Stimulated activated CD8-positive, alpha-beta memory T cell treated with anti-CD3 and anti-CD28 coated beads, Interleukin-4, amount 100 ng/mL, for 1 hour (primary cell): ENCODE data around the gene GRB10.
"Not testable (repeated sequence)": the region's sequence is repeated elsewhere in the genome, so short reads cannot be mapped to it uniquely, and the experiment has no call there.

Experiments used
- DNase-seq, 2 donors: peaks; one replicate each; pipeline ENCODE4 v3.0.0-alpha.2; 2020; ENCODE audit warnings: low read depth in 2 of 2, low spot score in 1 of 2

GRB10 gene

DNA sequence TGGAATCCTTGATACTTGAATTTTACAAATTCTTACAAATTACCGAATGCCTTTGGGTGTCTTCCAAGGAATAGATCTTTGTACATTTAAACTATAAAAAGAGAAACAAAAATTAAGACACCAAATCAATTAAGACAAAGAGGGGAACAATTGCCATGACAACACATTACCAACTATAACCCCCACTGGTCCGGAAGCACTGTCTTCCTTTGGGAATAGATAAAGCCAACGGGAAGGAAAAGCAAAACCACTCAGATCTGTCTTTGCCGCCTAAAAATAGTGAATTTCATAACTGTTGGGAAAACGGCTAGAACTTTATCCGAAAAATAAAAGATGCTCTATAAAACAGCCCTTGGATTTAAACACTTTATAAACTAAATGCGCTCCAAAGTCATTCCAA, 37.4 kb downstream of the GRB10 start:
- no peak for DNase-seq

DNA sequence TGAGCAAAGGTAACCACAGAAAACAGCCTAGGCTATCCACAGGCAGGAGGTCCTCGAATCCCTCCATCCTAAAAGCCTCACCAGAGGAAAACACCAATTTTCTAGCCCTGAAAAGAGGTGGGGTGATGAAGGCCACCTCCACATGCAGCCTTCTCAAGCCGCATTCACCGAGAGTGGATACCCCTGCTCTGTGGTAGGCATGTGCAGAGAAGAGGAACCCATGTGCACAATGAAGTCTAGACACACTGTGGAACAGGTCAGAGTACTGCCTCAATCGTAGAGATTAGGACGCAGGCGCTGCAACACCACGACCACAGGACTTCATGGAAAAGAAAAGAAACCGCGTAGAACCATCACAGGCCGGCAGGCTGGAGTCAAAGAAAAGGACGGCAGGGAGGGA, 38.8 kb downstream of the GRB10 start:
- DNase-seq = no peak

DNA sequence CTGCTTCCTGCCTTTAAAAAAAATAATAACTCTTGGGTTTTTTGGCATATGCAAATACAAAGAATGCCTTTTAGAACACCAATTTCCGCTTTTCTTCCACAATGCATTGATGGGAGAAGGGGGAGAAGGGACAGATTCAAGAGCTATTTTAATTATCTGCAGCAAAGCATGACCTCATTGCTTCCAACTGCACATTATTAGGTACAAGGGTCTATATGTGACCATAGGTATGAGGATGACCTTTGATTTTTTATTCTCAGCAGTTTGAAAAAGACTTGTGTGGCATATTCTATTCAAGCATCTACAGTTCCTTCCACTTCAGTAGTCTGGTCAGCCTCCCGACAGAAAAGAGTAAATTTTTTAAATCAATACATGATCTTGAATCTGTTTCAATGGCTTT, 39.7 kb downstream of the GRB10 start:
- no peak for DNase-seq

DNA sequence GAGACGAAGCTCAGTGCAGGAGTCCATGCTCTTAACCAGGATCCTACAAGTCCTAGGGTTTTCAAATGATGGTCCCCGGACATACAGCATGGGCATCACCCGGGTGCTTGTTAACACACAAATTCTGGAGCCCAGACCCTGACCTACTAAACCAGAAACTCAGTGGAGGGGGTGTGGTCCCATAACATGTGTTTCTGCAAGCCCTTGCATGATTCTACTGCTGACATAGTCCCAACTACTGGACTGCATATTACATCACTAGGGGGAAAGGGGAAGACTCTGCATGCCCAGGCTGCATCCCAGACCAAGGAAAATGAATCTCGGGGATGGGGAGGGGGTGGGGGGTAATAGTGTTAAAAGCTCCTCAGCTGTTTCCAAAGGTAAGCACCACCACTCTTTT, 40.3 kb downstream of the GRB10 start:
- no peak for DNase-seq

DNA sequence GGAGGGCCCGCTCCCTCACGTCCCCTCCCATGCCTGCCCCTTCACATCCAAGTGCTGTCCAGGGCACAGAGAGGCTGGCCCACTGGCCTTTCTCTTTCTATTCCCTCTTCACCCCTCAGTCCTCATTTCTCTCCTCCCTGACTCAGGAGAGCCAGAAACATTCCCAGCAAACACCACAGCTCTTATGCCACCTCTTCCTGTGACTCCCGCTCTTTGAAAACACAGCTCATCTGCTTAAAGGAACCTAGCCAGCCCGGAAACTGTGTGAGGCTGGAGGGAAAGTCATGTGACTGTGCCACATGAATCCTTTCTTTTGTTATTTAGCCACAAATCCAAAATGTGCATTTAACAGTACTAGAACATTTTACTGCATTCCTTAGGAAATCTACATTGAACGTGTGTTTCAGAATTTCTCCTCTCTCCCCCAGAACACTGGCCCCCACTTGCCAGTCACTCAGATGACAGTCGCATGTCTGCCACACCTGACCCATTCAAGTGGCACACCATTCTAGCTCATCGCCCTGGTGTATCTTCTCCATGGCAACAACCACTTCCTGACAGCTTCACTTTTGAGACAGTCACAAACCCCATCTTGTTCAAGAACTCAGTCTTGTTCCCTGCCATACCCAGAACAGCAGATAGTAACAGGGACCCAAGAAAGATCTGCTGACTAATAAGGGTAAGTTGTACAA, 42.8 kb downstream of the GRB10 start:
- DNase-seq = peak; percentile 31 to 32

DNA sequence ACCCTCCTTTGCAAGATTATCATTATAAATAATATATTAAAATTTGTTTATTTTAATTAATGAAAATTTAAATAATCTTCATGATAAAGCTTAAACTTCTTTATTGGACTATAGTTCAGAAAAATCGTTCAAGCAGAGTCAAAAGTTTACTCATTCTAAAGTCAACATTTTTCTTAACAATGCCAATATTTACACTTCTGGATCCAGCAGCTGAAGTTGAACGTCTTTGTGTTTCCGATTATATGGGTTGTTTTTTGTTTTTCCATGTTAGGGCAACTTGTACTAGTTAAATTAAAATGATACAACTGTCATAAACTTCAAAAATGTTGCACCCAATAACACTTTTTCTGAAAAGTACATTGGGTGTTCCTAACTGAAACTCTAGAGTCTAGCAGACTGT, 43.8 kb downstream of the GRB10 start:
- no peak for DNase-seq

DNA sequence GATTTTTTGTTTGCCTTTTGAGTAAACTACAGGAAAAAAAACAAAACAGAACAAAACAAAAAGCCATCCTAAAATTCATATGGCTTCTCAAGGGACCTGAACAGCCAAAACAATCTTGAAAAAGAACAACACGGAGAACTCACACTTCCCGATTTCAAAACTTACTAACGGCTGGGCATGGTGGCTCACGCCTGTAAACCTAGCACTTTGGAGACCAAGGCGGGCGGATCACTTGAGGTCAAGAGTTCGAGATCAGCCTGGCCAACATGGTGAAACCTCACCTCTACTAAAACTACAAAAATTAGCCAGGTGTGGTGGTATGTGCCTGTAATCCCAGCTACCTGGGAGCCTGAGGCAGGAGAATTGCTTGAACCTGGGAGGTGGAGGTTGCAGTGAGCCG, 46.9 kb downstream of the GRB10 start:
- DNase-seq = not testable (repeated sequence)

DNA sequence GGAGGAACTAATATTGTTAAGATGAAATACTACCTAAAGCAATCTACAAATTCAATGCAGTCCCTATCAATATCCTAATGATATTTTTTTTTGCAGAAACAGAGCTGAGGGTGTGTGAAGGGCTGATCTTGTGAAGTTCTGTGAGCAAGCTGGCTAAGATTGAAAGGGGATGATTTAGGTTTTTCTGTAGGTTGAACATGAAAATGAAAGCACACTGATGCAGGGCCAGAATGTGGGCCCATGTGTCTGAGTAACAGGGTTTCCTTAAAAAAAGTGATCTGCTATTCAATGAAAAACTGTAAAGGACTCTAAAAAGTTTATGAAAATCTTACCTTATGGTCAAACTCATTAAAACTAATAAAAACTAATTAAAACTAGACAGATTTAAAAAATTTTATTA, 47.4 kb downstream of the GRB10 start:
- no peak for DNase-seq

DNA sequence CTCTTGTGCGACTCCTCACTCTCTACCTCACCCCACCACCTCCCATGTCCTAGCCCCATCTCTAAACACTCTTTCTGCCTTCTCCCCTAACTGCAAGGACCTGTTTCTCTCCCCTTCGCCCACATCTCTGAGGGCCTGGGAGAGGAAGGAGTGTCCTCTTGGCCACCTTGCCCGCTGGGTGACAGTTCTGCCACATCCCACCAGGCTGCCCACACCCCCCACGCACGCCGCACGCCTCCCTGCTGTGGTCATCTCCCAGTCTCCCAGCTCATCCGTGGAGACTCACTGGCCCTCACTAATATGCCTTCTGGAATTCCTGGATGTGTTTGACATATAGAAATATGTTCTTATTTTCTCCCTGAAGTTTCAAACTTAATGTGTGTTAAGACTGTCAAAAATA, 48.5 kb downstream of the GRB10 start:
- DNase-seq = no peak

DNA sequence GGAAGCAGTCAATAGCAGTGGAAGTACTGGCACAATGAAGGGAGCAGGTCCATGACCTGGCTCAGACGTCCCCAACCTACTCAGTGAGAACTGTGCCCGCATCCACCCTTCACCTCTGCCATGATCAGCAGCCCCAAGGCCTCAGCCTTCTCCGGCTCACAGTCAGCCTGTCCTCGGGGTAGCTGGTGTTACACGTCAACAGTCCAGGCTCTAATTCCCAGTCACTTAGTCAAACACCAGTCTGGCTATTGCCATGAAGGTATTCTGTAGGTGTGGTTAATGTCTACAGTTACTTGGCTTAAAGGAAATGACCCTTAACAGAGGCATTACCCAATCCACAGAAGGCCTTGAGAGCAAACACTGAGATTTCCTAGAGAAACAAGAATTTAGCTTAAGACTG, 49.1 kb downstream of the GRB10 start:
- DNase-seq = no peak

DNA sequence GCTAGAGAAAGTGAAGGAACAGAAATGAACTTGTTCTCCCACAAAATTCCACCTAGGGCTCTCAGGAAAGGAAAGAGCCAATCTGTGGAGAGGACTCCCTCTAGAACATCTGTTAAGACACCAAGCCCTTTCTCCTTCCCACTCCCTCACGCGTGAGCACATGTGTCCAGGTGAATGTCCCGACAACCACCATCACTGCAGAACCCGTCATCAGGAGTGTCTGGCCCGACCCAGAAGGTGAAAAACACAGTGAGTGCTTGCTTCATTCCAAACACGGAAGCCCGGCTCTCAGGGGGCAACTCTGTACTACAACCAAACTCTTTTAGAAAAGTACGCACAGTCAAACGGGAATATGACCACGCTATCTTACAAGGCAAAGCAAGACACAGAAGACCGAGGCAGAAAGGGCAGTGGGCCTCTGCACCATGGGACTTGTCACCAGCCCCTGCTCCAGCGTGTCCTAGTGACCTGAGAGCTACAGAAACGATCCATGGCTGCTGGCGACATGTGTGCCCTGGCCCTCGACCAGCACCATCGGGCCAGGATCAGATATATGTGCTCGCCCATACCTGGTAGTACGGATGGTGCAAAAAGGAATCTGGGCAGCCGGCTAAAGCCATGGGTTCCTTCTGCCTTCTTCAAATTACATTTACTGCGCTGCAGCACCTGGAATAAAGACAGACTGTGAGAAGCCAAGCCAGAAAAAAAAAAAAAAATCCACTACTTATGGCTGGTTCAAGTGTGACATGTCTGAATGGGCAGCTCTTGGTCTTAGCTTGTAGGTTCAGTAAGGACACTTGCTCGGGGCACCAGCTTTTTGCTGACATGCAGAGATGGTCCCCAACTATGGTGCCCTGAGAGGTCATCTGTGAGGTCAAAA, 50.8 kb downstream of the GRB10 start:
- DNase-seq = no peak

DNA sequence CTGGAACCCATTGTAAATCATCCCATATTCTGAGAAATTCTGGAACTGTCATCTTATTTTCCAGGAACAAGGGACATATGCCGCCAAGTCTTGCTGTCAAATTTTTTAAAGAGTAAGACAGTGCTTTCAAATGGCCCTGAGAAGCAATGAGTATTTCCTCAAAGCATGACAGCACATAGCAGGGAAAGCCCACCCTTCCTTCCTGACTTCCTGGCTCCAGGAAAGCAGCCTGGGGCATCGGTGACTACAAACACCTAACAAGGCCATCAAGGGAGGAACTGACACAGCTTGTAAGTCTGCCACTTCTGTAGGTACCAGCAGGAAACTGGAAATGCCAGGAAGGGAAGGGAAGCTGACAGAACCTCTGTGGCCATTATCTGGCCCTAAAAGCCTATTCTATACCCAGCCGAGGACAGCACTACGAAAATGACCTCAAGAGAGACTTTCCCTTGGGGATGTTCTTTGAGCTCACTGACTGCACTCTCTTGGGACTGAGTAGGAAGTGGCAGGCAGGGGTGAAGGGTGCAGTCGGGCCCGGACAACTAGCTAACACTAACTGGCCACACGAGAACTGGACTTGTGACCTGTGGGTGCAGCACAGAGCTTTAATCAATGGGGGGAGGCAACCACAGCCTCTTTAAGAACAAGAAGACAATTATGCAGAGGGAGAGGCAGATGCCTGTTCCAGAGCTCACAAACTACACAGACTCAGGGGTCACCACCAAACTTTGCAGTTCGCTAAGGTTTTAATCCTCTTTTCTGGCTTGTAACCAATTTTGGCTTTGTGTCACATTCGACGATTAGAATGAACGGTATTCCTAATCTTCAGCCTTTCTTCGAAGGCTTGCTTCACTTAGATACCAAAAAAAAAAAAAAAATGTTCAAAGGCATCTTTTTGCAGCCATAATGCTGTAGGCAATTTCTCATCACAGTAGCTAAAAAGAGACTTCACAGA, 52.0 kb downstream of the GRB10 start:
- DNase-seq = no peak

DNA sequence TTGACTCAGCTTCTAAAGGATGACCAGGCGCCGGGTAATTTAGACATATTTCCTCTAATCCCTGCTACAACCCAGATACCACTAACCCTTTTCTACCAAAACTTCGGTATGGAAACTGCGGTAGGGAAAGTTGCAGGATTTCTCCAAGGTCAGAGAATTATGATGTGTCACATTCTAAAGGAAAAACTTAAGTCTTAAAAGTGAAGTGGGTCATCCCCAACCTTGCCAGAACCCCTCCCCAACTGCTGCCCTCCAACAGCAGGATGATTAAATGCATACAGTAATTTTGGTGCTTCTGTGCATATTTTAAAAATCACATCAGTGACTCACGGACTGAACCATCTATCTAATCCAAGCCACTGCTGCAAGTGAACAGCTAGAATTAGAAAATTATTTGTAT, 52.7 kb downstream of the GRB10 start:
- no peak for DNase-seq

DNA sequence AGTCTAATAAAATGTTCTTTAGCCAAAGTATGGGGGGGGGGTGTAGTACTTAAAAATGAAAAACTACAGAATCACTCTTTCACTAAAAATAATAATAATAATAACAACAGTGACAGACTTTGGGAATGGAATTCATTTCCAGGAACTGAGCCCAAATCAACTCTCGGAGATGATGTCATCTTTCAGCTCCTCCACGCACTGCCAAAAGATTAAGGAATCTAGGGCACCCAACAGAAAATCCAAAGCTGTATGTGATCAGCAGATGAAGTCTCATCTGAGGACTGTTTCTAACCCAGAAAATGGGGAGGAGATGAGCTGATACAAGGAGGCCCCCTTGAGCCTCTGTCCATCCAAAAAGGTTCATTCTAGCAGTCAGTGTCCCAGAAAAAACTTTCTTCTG, 54.5 kb downstream of the GRB10 start:
- DNase-seq = no peak

DNA sequence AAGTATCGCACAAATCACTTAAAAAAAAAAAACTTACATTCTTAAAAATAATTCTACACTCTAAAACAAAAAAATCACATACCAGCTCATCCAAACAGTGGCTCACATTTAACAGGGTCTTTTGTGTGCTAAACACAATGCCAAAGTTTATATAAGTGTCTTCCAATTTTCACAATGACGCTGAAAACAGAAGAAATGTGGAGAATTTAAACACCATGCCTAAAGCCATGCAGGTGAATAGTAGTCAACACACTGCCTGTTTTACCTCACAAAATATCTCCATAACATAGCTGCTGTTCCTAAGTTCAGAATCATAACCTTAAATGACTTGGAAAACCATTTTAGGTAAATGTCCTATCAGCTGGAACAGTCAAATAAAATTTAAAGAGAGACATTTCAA, 55.0 kb downstream of the GRB10 start:
- no peak for DNase-seq

DNA sequence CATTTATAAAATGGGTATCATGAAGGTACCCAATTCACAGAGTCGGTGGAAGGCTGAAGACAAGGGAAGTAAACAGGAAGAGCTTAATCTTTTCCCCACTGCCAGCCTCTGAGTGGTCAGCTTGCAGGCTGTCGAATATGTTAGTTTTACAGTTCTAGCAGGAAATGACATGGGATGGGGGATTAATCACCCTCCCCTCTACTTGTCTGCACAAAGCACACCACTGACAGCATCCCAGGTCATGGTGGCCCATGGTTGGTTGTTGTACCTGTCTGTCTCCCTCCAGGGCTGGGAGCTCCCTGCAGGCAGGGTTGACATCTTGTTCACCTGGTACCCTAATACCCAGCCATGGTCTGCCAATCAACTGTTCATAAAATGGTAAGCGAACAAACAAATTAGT, 55.6 kb downstream of the GRB10 start:
- no peak for DNase-seq

DNA sequence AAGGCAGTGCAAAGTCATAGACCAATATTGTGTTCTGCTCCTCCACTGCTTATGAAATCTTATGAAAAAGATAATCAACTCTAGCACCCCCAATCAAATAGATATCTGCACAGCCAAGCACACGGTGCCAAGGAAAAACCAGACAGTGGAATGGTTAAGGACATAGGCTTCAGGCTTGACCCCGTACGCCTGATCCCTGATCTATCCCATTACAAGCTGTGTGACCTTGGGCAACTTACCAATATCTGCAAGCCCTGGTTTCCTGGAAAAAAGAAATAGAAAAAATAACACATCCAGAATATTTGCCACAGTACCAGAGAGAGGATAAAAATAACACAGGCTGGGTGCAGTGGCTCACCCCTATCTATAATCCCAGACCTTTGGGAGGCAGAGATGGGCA, 56.9 kb downstream of the GRB10 start:
- no peak for DNase-seq

DNA sequence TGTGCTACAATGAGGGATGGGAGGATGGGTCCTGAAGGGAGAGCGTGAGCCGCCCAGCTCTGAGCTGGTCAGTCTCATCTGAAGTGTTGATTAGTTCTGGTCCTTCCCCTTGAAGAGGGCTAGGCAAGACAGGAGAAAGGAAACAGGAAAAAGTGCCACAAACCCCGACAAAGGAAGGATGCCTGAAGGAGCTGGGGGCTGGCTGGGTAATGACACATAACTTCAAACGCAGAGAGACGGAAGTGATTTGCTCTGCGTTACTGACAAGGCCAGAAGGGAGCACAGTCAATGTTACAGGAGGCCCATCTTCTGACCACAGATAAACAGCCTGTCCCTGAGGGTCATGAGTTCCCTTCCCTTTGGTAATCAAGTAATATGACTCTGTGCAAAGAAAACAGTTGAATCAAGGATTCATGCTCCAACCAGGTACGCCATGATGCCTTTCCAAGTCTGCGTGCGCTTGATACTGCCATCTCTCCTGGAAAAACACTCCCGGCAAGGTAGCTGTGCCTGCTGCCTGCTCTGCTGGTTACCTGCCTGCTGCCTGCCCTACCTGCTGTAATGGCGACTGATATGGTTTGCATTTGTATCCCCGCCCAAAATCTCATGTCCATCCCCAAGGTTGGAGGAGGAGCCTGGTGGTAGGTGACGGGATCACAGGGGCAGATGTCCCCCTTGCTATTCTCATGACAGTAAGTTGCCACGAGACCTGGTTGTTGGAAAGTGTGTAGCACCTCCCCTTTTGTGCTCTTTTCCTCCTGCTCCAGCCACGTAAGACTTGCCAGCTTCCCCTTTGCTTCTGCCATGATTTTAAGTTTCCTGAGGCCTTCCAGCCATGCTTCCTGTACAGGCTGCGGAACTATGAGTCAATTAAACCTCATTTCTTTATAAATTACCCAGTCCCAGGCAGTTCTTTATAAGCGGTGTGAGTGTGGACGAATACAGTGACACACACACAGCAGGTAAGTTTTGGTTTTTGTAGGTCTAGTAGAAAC, 57.9 kb downstream of the GRB10 start:
- DNase-seq = no peak

DNA sequence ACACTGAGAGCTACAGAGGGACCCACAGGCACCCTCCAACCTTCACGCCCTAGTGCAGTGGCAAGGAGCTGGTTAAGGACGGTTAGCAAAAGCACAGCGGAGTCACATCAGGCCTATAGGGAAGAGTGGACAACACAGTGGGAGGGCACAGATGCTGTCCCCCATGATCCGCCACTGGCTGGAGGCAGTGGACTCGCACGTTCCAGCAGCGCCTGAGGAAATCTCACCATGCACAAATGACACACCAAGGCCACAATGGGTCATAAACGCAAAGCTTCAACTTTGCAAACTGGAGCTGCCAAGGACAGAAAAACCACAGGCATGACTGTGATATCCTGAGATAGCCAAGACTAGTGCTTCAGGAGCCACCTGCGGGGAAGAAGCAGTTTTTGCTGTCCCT, 58.8 kb downstream of the GRB10 start:
- DNase-seq = no peak

DNA sequence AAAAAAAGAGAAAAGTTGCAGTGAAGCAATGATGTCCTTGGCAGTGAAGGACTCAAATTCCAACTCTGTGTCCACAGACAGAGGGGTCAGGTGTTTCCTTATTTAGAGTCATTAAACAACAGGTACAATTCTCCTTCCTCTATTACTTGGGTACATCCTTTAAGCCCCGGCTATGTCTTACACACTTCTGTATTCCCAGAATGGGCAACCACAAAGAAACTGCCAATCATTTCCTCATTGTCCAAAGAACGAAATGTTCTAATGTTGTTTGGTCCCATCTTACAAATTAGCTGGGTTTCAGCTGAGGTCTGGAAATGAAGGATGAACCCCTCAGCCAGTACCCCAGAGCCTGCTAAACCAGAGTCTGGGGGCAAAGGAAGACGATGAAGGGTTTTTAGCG, 59.5 kb downstream of the GRB10 start:
- DNase-seq = no peak
